ENCODE measurements around the gene SERHL2. TPM values are rescaled to one million over a fixed set of nuclear protein-coding genes. Genes with fewer than 3 reads are reported as not detected.
"Not testable (repeated sequence)": the region's sequence is repeated elsewhere in the genome, so short reads cannot be mapped to it uniquely, and the experiment has no call there.

Gene SERHL2
- polyA plus RNA-seq, 1 donor from 2014 or later, result 0.99 TPM

- H3K79me2 ChIP-seq (replicated peaks; ENCODE audit: insufficient read depth, low read length), result no peaks in the 10 kb centered on the region
- H2AFZ ChIP-seq (ENCODE audit: low read depth, low read length), result no peak overlapping the region
- TF ChIP-seq REST (IDR thresholded peaks at IDR 0.05; ENCODE audit: borderline replicate concordance), result no peak
- no peak for TF ChIP-seq CTCF (IDR thresholded peaks at IDR 0.05; ENCODE audit: poor library complexity, severe bottlenecking)
- TF ChIP-seq RAD21 (conservative IDR thresholded peaks at IDR 0.05), result no peak
- no peak for TF ChIP-seq MXI1 (conservative IDR thresholded peaks at IDR 0.05; ENCODE audit: poor library complexity, severe bottlenecking)
- TF ChIP-seq EZH2 (IDR thresholded peaks at IDR 0.05; ENCODE audit: borderline replicate concordance, insufficient read depth, low read length, poor library complexity, severe bottlenecking), result no peak
- no peak for TF ChIP-seq POLR2AphosphoS5 (IDR thresholded peaks at IDR 0.05)
- TF ChIP-seq TAF1 (IDR thresholded peaks at IDR 0.05; ENCODE audit: low read depth), result no peak
- TF ChIP-seq EP300 (conservative IDR thresholded peaks at IDR 0.05; ENCODE audit: poor library complexity, severe bottlenecking), result no peak
- TF ChIP-seq SMC3 (conservative IDR thresholded peaks at IDR 0.05; ENCODE audit: poor library complexity), result no peak
- no peak overlapping the region for H3K4me3 ChIP-seq (ENCODE audit: low read length)
- H3K9ac ChIP-seq (ENCODE audit: low read length), result no peak overlapping the region
- H3F3A ChIP-seq (ENCODE audit: insufficient read depth, low read length, poor library complexity, severe bottlenecking), result no peaks in the 10 kb centered on the region
- H4K20me1 ChIP-seq (ENCODE audit: insufficient read depth), result no peaks in the 10 kb centered on the region
- no peak overlapping the region for H3K27ac ChIP-seq (ENCODE audit: low read length)
- no peaks in the 10 kb centered on the region for H3K27me3 ChIP-seq (ENCODE audit: insufficient read depth, low read depth, low read length)
- no peaks in the 10 kb centered on the region for H3K36me3 ChIP-seq (ENCODE audit: insufficient read depth, low read length)
- no peaks in the 10 kb centered on the region for H3K9me2 ChIP-seq (ENCODE audit: insufficient read depth, low read length)
- H3K4me2 ChIP-seq (ENCODE audit: low read length), result no peak overlapping the region
- no peaks in the 10 kb centered on the region for H3K9me3 ChIP-seq (ENCODE audit: low read length)
Observed at GRCh38 chr22:42536166-42536565, 17.6 kb upstream of the SERHL2 start.

- H3K9me3 ChIP-seq (ENCODE audit: low read length); H3K9ac ChIP-seq (ENCODE audit: low read length); H3F3A ChIP-seq (ENCODE audit: insufficient read depth, low read length, poor library complexity, severe bottlenecking); H3K9me2 ChIP-seq (ENCODE audit: insufficient read depth, low read length); H4K20me1 ChIP-seq (ENCODE audit: insufficient read depth); H3K4me3 ChIP-seq (ENCODE audit: low read length); H2AFZ ChIP-seq (ENCODE audit: low read depth, low read length); H3K27ac ChIP-seq (ENCODE audit: low read length); H3K79me2 ChIP-seq (replicated peaks; ENCODE audit: insufficient read depth, low read length); H3K27me3 ChIP-seq (ENCODE audit: insufficient read depth, low read depth, low read length); H3K36me3 ChIP-seq (ENCODE audit: insufficient read depth, low read length); H3K4me2 ChIP-seq (ENCODE audit: low read length): not testable (repeated sequence)
Observed at GRCh38 chr22:42536634-42537033, 17.1 kb upstream of the SERHL2 start.

GRCh38 chr22:42537199-42537831 lies 16.4 kb upstream of the SERHL2 start:
- not testable (repeated sequence) for H3K79me2 ChIP-seq (replicated peaks; ENCODE audit: insufficient read depth, low read length); H3K4me2 ChIP-seq (ENCODE audit: low read length); H3K9me2 ChIP-seq (ENCODE audit: insufficient read depth, low read length); H4K20me1 ChIP-seq (ENCODE audit: insufficient read depth); H3K36me3 ChIP-seq (ENCODE audit: insufficient read depth, low read length); H2AFZ ChIP-seq (ENCODE audit: low read depth, low read length); H3K27ac ChIP-seq (ENCODE audit: low read length); H3F3A ChIP-seq (ENCODE audit: insufficient read depth, low read length, poor library complexity, severe bottlenecking); H3K9me3 ChIP-seq (ENCODE audit: low read length); H3K27me3 ChIP-seq (ENCODE audit: insufficient read depth, low read depth, low read length); H3K4me3 ChIP-seq (ENCODE audit: low read length); H3K9ac ChIP-seq (ENCODE audit: low read length)

GRCh38 chr22:42539236-42539771 lies 14.5 kb upstream of the SERHL2 start:
- not testable (repeated sequence) for H3K36me3 ChIP-seq (ENCODE audit: insufficient read depth, low read length); H3F3A ChIP-seq (ENCODE audit: insufficient read depth, low read length, poor library complexity, severe bottlenecking); H3K27me3 ChIP-seq (ENCODE audit: insufficient read depth, low read depth, low read length); H3K79me2 ChIP-seq (replicated peaks; ENCODE audit: insufficient read depth, low read length); H3K9me2 ChIP-seq (ENCODE audit: insufficient read depth, low read length); H3K27ac ChIP-seq (ENCODE audit: low read length); H2AFZ ChIP-seq (ENCODE audit: low read depth, low read length); H3K4me3 ChIP-seq (ENCODE audit: low read length); H3K9ac ChIP-seq (ENCODE audit: low read length); H3K9me3 ChIP-seq (ENCODE audit: low read length); H4K20me1 ChIP-seq (ENCODE audit: insufficient read depth); H3K4me2 ChIP-seq (ENCODE audit: low read length)
